Neural progenitor cell (in vitro differentiated cells): ENCODE results near the gene ETV6.

Experiments used
- CTCF ChIP-seq: fragments of 200-600 bp; sonication (generic); IDR thresholded peaks from 2 replicates; pipeline ENCODE4 v1.5.1; 2017; ENCODE audit warnings: antibody characterized with exemption, mild to moderate bottlenecking
- EZH2 ChIP-seq: fragments of 200-600 bp; sonication (generic); IDR thresholded peaks from 2 replicates; pipeline ENCODE4 v1.6.1; 2017; ENCODE audit warnings: antibody characterized with exemption, mild to moderate bottlenecking, moderate library complexity

- TF ChIP-seq CTCF: no peak
- TF ChIP-seq EZH2: no peak
Observed at GRCh38 chr12:11725686-11726085, 76.2 kb downstream of the ETV6 start.
